ENCODE data around the gene PGK1.
"Not testable (repeated sequence)": the region's sequence is repeated elsewhere in the genome, so short reads cannot be mapped to it uniquely, and the experiment has no call there.

The PGK1 gene

GRCh38 chrX:78116365-78116764 lies 12.3 kb downstream of the PGK1 start:
- no peak for DNase-seq (ENCODE audit: low spot score)

GRCh38 chrX:78116766-78117165 lies 12.7 kb downstream of the PGK1 start:
- DNase-seq (ENCODE audit: low spot score), result no peak

GRCh38 chrX:78118628-78119027 lies 14.6 kb downstream of the PGK1 start:
- DNase-seq (ENCODE audit: low spot score), result no peak

- DNase-seq (ENCODE audit: low spot score), result peak; percentile 4
These were observed 15.6 kb downstream of the PGK1 start for GRCh38 chrX:78119521-78120227.

- DNase-seq (ENCODE audit: low spot score), result no peak
These were observed 19.1 kb downstream of the PGK1 start for GRCh38 chrX:78123190-78123589.

- peak; percentile 5 for DNase-seq (ENCODE audit: low spot score)
These were observed 20.3 kb downstream of the PGK1 start for GRCh38 chrX:78124307-78124706.

- no peak for DNase-seq (ENCODE audit: low spot score)
These were observed 21.1 kb downstream of the PGK1 start for GRCh38 chrX:78125148-78125547.

- DNase-seq (ENCODE audit: low spot score), result not testable (repeated sequence)
These were observed 21.7 kb downstream of the PGK1 start for GRCh38 chrX:78125781-78126180.

GRCh38 chrX:78129714-78130113 lies 25.7 kb downstream of the PGK1 start:
- no peak for DNase-seq (ENCODE audit: low spot score)

GRCh38 chrX:78130396-78130795 lies 26.3 kb downstream of the PGK1 start:
- DNase-seq (ENCODE audit: low spot score), result no peak

GRCh38 chrX:78131117-78131516 lies 27.1 kb downstream of the PGK1 start:
- DNase-seq (ENCODE audit: low spot score), result no peak

GRCh38 chrX:78133238-78133960 lies 29.4 kb downstream of the PGK1 start:
- no peak for DNase-seq (ENCODE audit: low spot score)

GRCh38 chrX:78139160-78140123 lies 35.4 kb downstream of the PGK1 start, which contains the start of gene TAF9B:
Gene TAF9B (minus strand): TSS chrX:78139650. CDS start chrX:78139611, 39 bp downstream.
- DNase-seq (ENCODE audit: low spot score), result peak; percentile 86

GRCh38 chrX:78140206-78140605 lies 36.2 kb downstream of the PGK1 start:
- DNase-seq (ENCODE audit: low spot score), result no peak

GRCh38 chrX:78147002-78147540 lies 43.0 kb downstream of the PGK1 start:
- not testable (repeated sequence) for DNase-seq (ENCODE audit: low spot score)

- DNase-seq (ENCODE audit: low spot score), result not testable (repeated sequence)
These were observed 53.3 kb downstream of the PGK1 start for GRCh38 chrX:78157373-78157772.

GRCh38 chrX:78157846-78158245 lies 53.8 kb downstream of the PGK1 start:
- DNase-seq (ENCODE audit: low spot score), result not testable (repeated sequence)

- DNase-seq (ENCODE audit: low spot score), result not testable (repeated sequence)
These were observed 56.7 kb downstream of the PGK1 start for GRCh38 chrX:78160711-78161110.

- not testable (repeated sequence) for DNase-seq (ENCODE audit: low spot score)
These were observed 59.1 kb downstream of the PGK1 start for GRCh38 chrX:78163175-78163574.

GRCh38 chrX:78165425-78165824 lies 61.4 kb downstream of the PGK1 start:
- DNase-seq (ENCODE audit: low spot score), result no peak

GRCh38 chrX:78168065-78168464 lies 64.0 kb downstream of the PGK1 start:
- no peak for DNase-seq (ENCODE audit: low spot score)
